GM03348 (cell line): ENCODE measurements around the gene NXN.
"Not testable (repeated sequence)": the region's sequence is repeated elsewhere in the genome, so short reads cannot be mapped to it uniquely, and the experiment has no call there.

Source experiments
- DNase-seq: peaks from one replicate; pipeline ENCODE4 v3.0.0; 2012; ENCODE audit warnings: low spot score

NXN gene

GRCh38 chr17:760371-760770, 219.2 kb downstream of the NXN start:
- no peak for DNase-seq

- no peak for DNase-seq
Observed at GRCh38 chr17:759964-760363, 219.6 kb downstream of the NXN start.

GRCh38 chr17:756010-756567, 223.5 kb downstream of the NXN start:
- not testable (repeated sequence) for DNase-seq

GRCh38 chr17:755319-755961, 224.1 kb downstream of the NXN start:
- DNase-seq = not testable (repeated sequence)

- no peak for DNase-seq
Observed at GRCh38 chr17:753418-753817, 226.2 kb downstream of the NXN start.

GRCh38 chr17:752620-753219, 226.9 kb downstream of the NXN start:
- peak; percentile 70 for DNase-seq

- peak; percentile 98 for DNase-seq
Observed at GRCh38 chr17:752002-752619, 227.5 kb downstream of the NXN start, which contains the start of gene GEMIN4. Gene GEMIN4 (minus strand): TSS chr17:752264. CDS start chr17:752142, 122 bp downstream.

GRCh38 chr17:751269-752001, 228.1 kb downstream of the NXN start:
- peak; percentile 65 for DNase-seq

GRCh38 chr17:750431-751037, 229.0 kb downstream of the NXN start:
- DNase-seq = no peak

GRCh38 chr17:749359-749758, 230.2 kb downstream of the NXN start:
- DNase-seq = not testable (repeated sequence)
